Type B pancreatic cell (in vitro differentiated cells): Measurements from ENCODE around the gene STAT1. TPM values are rescaled to one million over a fixed set of nuclear protein-coding genes. Genes with fewer than 3 reads are reported as not detected.

Experiments used
- DNase-seq: peaks from one replicate; pipeline ENCODE4 v3.0.0; 2021; ENCODE audit warnings: mixed read lengths; ENCODE audit not compliant: unreplicated experiment; ENCODE audit errors: extremely low spot score
- H3K27ac Mint-ChIP-seq: 2 replicates; pipeline ENCODE4 v1.8.0; 2021; ENCODE audit warnings: mild to moderate bottlenecking, mixed read lengths
- H3K27me3 Mint-ChIP-seq: 2 replicates; pipeline ENCODE4 v1.8.0; 2021; ENCODE audit warnings: mixed read lengths
- H3K36me3 Mint-ChIP-seq: 2 replicates; pipeline ENCODE4 v1.8.0; 2021; ENCODE audit warnings: mixed read lengths
- H3K4me1 Mint-ChIP-seq: one replicate; pipeline ENCODE4 v1.8.0; 2021; ENCODE audit warnings: mixed read lengths; ENCODE audit not compliant: unreplicated experiment
- H3K4me3 Mint-ChIP-seq: 2 replicates; pipeline ENCODE4 v1.8.0; 2021; ENCODE audit warnings: mild to moderate bottlenecking, mixed read lengths
- H3K9me3 Mint-ChIP-seq: 2 replicates; pipeline ENCODE4 v1.8.0; 2021; ENCODE audit warnings: mixed read lengths
- CTCF ChIP-seq: fragments of 200-600 bp; sonication (generic); conservative IDR thresholded peaks from 2 replicates; pipeline ENCODE4 v1.5.0; 2021; ENCODE audit warnings: antibody characterized with exemption, mild to moderate bottlenecking
- total RNA-seq: library from RNA; stranded (reverse); gene quantifications from 2 replicates; pipeline ENCODE4 v1.2.1, GENCODE V29; 2021; ENCODE audit warnings: low replicate concordance

The STAT1 gene
- total RNA-seq, 1 donor from 2014 or later = 52.8 TPM

GRCh38 chr2:190973726-190974628 is 40.0 kb downstream of the STAT1 start:
- no peak for DNase-seq
- no peaks in the 10 kb centered on the region for H3K9me3 Mint-ChIP-seq
- no peak overlapping the region for H3K4me3 Mint-ChIP-seq
- no peaks in the 10 kb centered on the region for H3K4me1 Mint-ChIP-seq
- TF ChIP-seq CTCF = no peak
- H3K27me3 Mint-ChIP-seq = no peaks in the 10 kb centered on the region
- H3K36me3 Mint-ChIP-seq = peaks cover 67% of the 10 kb centered on the region
- H3K27ac Mint-ChIP-seq = no peak overlapping the region

- Mint-ChIP-seq H3K36me3 (peaks cover 61% of the 10 kb centered on the region), H3K4me1 (no peaks in the 10 kb centered on the region)
- no peak for TF ChIP-seq CTCF
Measured at GRCh38 chr2:190973262-190973661, 40.7 kb downstream of the STAT1 start.

GRCh38 chr2:190972846-190973245 is 41.1 kb downstream of the STAT1 start:
- Mint-ChIP-seq H3K9me3 (no peaks in the 10 kb centered on the region), H3K4me3 (no peak overlapping the region), H3K36me3 (peaks cover 60% of the 10 kb centered on the region), H3K27ac (no peak overlapping the region), H3K27me3 (no peaks in the 10 kb centered on the region), H3K4me1 (no peaks in the 10 kb centered on the region)
- DNase-seq = no peak
- no peak for TF ChIP-seq CTCF

More at GRCh38 chr2:190973262-190973661, 40.7 kb downstream of the STAT1 start:
- no peak overlapping the region for H3K27ac Mint-ChIP-seq
- no peak for DNase-seq
- H3K27me3 Mint-ChIP-seq = no peaks in the 10 kb centered on the region
- no peaks in the 10 kb centered on the region for H3K9me3 Mint-ChIP-seq
- H3K4me3 Mint-ChIP-seq = no peak overlapping the region

GRCh38 chr2:190972213-190972612 is 41.8 kb downstream of the STAT1 start:
- Mint-ChIP-seq H3K4me1 (no peaks in the 10 kb centered on the region), H3K36me3 (peaks cover 55% of the 10 kb centered on the region), H3K4me3 (no peak overlapping the region), H3K27me3 (no peaks in the 10 kb centered on the region), H3K9me3 (no peaks in the 10 kb centered on the region), H3K27ac (no peak overlapping the region)
- no peak for TF ChIP-seq CTCF
- DNase-seq = no peak

- Mint-ChIP-seq H3K27me3 (no peaks in the 10 kb centered on the region), H3K27ac (no peak overlapping the region), H3K4me1 (no peaks in the 10 kb centered on the region), H3K4me3 (no peak overlapping the region), H3K36me3 (peaks cover 48% of the 10 kb centered on the region), H3K9me3 (no peaks in the 10 kb centered on the region)
- TF ChIP-seq CTCF = no peak
- DNase-seq = no peak
Measured at GRCh38 chr2:190970873-190971506, 43.0 kb downstream of the STAT1 start.
